Smooth muscle cell (in vitro differentiated cells): ENCODE data around the gene STAC. TPM values are rescaled to one million over a fixed set of nuclear protein-coding genes. Genes with fewer than 3 reads are reported as not detected.

Experiments
- DNase-seq: peaks from one replicate; lab custom pipeline; 2025; ENCODE audit not compliant: unreplicated experiment; lab: John Stamatoyannopoulos, UW
- H2AFZ ChIP-seq: fragments of 200-600 bp; sonication (generic); 2 replicates; pipeline ENCODE4 v1.6.0; 2016; ENCODE audit warnings: antibody characterized with exemption, low read depth, mild to moderate bottlenecking
- H3F3A ChIP-seq: fragments of 200-600 bp; sonication (generic); 2 replicates; pipeline ENCODE4 v1.6.0; 2017; ENCODE audit warnings: antibody characterized with exemption, low read depth
- H3K27ac ChIP-seq: fragments of 200-600 bp; sonication (generic); 2 replicates; pipeline ENCODE4 v1.5.1; 2016; ENCODE audit warnings: low read depth, mild to moderate bottlenecking
- H3K27me3 ChIP-seq: fragments of 200-600 bp; sonication (generic); 2 replicates; pipeline ENCODE4 v1.6.1; 2016; ENCODE audit warnings: low read depth, mild to moderate bottlenecking
- H3K36me3 ChIP-seq: fragments of 200-600 bp; sonication (generic); 2 replicates; pipeline ENCODE4 v1.5.1; 2016; ENCODE audit warnings: low read depth
- H3K4me1 ChIP-seq: fragments of 200-600 bp; sonication (generic); 2 replicates; pipeline ENCODE4 v1.5.1; 2016; ENCODE audit warnings: low read depth
- H3K4me2 ChIP-seq: fragments of 200-600 bp; sonication (generic); 2 replicates; pipeline ENCODE4 v1.6.0; 2016; ENCODE audit warnings: mild to moderate bottlenecking
- H3K4me3 ChIP-seq: fragments of 200-600 bp; sonication (generic); 2 replicates; pipeline ENCODE4 v1.5.1; 2016; ENCODE audit warnings: mild to moderate bottlenecking
- H3K79me2 ChIP-seq: fragments of 200-600 bp; sonication (generic); 2 replicates; pipeline ENCODE4 v1.6.0; 2016; ENCODE audit warnings: low read depth, mild to moderate bottlenecking
- H3K9ac ChIP-seq: fragments of 200-600 bp; sonication (generic); 2 replicates; pipeline ENCODE4 v1.6.0; 2016; ENCODE audit warnings: low read depth
- H3K9me3 ChIP-seq: fragments of 200-600 bp; sonication (generic); replicated peaks from 2 replicates; pipeline ENCODE4 v1.5.1; 2016; ENCODE audit warnings: low read depth
- H4K20me1 ChIP-seq: fragments of 200-600 bp; sonication (generic); 2 replicates; pipeline ENCODE4 v1.6.0; 2016; ENCODE audit warnings: low read depth
- CTCF ChIP-seq: fragments of 200-600 bp; sonication (generic); IDR thresholded peaks from 2 replicates; pipeline ENCODE4 v1.5.1; 2017; ENCODE audit warnings: borderline replicate concordance, mild to moderate bottlenecking, antibody characterized with exemption; ENCODE audit not compliant: insufficient read depth, poor library complexity, severe bottlenecking
- WGBS: methylation state at CpG from one replicate; pipeline ENCODE4 v1.1.7; 2016; ENCODE audit warnings: low lambda C conversion rate; 5-methylcytosine and 5-hydroxymethylcytosine counted together
- polyA plus RNA-seq: library from polyadenylated mRNA; unstranded; fragments of >200 nt; fragmentation: Nextera tagmentation; extraction: Ambion mirVana; gene quantifications from 2 replicates; pipeline ENCODE4 v1.2.1, GENCODE V29; 2016
- total RNA-seq: library from RNA; depleted of rRNA; stranded (reverse); fragments of >200 nt; gene quantifications from 2 replicates; pipeline ENCODE4 v1.2.3, GENCODE V29; 2014

Gene STAC
- total and polyA plus RNA-seq, 2 experiments from 2014 or later: 1.2 to 1.4 TPM

DNA sequence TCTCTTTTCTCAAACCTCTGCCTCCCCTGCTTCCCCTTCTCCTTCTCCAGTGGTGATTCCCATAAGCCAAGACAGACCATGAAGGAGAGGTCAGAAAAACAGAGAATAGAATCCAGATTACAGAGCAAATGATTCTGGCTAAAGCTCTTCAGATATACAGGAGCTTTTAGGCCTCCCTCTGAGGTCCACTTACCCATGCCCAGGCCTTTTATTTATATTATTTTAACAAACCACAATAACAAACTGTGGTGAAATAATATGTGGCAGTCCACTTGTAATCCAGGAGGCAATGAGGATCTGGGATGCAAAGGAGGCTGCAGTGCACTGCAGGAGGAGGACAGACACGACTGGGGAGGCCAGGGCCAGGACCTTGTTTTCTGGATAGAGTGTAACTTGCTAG, 104.1 kb downstream of the STAC start:
- Histone ChIP-seq H2AFZ (no peak overlapping the region), H3K4me1 (no peaks in the 10 kb centered on the region), H3K4me3 (no peak overlapping the region), H3K27ac (no peak overlapping the region), H3F3A (no peaks in the 10 kb centered on the region), H4K20me1 (no peaks in the 10 kb centered on the region), H3K4me2 (no peak overlapping the region), H3K27me3 (no peaks in the 10 kb centered on the region), H3K9me3 (no peaks in the 10 kb centered on the region), H3K9ac (no peak overlapping the region), H3K36me3 (no peaks in the 10 kb centered on the region), H3K79me2 (no peaks in the 10 kb centered on the region)
- no peak for TF ChIP-seq CTCF
- 91% methylated on average over 1 of the region's 1 CpG for WGBS
- no peak for DNase-seq

DNA sequence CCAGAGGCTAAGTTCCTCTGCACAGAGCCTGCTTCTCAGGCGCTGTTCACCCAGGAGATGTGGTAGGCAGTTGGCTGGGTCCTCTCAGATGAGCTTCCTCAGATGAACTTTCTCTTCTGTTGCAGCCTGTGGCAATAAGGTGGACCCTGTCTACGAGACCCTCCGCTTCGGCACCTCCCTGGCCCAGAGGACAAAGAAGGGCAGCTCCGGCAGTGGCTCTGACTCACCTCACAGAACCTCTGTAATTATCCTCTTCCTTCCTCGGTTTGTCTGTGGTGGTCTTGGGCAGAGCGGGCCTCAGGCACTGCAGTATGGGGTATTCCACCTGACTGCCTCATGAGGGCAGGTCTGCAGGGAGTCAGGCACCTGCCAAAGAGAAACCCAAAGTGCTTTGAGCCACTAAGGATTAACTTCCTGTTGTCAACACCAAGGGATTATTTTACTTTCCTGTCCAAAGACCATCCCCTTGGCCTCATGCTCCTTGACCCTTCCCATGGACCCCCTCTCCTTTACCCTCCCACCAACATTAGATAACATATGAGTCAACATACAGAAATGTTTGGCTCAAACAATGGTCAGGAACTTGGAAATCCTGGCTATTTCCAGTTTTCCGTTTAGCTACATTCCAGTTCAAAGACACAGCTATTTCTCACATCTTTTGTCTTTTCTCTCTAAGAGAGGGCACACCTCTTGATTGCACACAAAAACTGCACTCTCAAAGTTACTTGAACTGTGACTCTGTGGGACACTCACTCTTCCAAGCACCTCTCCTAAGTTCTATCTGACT, 105.9 kb downstream of the STAC start:
- no peak overlapping the region for H2AFZ ChIP-seq
- H3K4me3 ChIP-seq: no peak overlapping the region
- no peak overlapping the region for H3K4me2 ChIP-seq
- no peak for DNase-seq
- no peaks in the 10 kb centered on the region for H3F3A ChIP-seq
- H3K9me3 ChIP-seq: no peaks in the 10 kb centered on the region
- no peaks in the 10 kb centered on the region for H3K36me3 ChIP-seq
- H3K79me2 ChIP-seq: no peaks in the 10 kb centered on the region
- TF ChIP-seq CTCF: no peak
- H3K4me1 ChIP-seq: no peaks in the 10 kb centered on the region
- no peaks in the 10 kb centered on the region for H4K20me1 ChIP-seq
- no peak overlapping the region for H3K27ac ChIP-seq
- H3K9ac ChIP-seq: no peak overlapping the region
- WGBS: 84% methylated on average over 8 of the region's 8 CpGs
- H3K27me3 ChIP-seq: no peaks in the 10 kb centered on the region

GRCh38 chr3:36487616-36488015, 107.3 kb downstream of the STAC start:
- Histone ChIP-seq H3K9me3 (no peaks in the 10 kb centered on the region), H3K27ac (no peak overlapping the region), H3F3A (no peaks in the 10 kb centered on the region), H3K27me3 (no peaks in the 10 kb centered on the region), H3K4me2 (no peak overlapping the region), H3K79me2 (no peaks in the 10 kb centered on the region), H3K4me3 (no peak overlapping the region), H3K36me3 (no peaks in the 10 kb centered on the region), H2AFZ (no peak overlapping the region), H3K9ac (no peak overlapping the region), H4K20me1 (no peaks in the 10 kb centered on the region), H3K4me1 (no peaks in the 10 kb centered on the region)
- no peak for DNase-seq
- TF ChIP-seq CTCF: no peak
- WGBS: 91% methylated on average over 4 of the region's 4 CpGs

GRCh38 chr3:36488077-36488789, 107.9 kb downstream of the STAC start:
- Histone ChIP-seq H3F3A (no peaks in the 10 kb centered on the region), H3K27ac (no peak overlapping the region), H3K9ac (no peak overlapping the region), H3K79me2 (no peaks in the 10 kb centered on the region), H4K20me1 (no peaks in the 10 kb centered on the region), H3K36me3 (no peaks in the 10 kb centered on the region), H3K4me3 (no peak overlapping the region), H2AFZ (no peak overlapping the region), H3K4me1 (no peaks in the 10 kb centered on the region), H3K27me3 (no peaks in the 10 kb centered on the region), H3K9me3 (no peaks in the 10 kb centered on the region), H3K4me2 (no peak overlapping the region)
- no peak for DNase-seq
- 85% methylated on average over 6 of the region's 6 CpGs for WGBS
- no peak for TF ChIP-seq CTCF
